ENCODE data around the gene DGKH. TPM values are rescaled to one million over a fixed set of nuclear protein-coding genes. Genes with fewer than 3 reads are reported as not detected.
A peak's percentile ranks its signal among the peaks of the same experiment; 100 is the strongest.

Gene DGKH, protein sequence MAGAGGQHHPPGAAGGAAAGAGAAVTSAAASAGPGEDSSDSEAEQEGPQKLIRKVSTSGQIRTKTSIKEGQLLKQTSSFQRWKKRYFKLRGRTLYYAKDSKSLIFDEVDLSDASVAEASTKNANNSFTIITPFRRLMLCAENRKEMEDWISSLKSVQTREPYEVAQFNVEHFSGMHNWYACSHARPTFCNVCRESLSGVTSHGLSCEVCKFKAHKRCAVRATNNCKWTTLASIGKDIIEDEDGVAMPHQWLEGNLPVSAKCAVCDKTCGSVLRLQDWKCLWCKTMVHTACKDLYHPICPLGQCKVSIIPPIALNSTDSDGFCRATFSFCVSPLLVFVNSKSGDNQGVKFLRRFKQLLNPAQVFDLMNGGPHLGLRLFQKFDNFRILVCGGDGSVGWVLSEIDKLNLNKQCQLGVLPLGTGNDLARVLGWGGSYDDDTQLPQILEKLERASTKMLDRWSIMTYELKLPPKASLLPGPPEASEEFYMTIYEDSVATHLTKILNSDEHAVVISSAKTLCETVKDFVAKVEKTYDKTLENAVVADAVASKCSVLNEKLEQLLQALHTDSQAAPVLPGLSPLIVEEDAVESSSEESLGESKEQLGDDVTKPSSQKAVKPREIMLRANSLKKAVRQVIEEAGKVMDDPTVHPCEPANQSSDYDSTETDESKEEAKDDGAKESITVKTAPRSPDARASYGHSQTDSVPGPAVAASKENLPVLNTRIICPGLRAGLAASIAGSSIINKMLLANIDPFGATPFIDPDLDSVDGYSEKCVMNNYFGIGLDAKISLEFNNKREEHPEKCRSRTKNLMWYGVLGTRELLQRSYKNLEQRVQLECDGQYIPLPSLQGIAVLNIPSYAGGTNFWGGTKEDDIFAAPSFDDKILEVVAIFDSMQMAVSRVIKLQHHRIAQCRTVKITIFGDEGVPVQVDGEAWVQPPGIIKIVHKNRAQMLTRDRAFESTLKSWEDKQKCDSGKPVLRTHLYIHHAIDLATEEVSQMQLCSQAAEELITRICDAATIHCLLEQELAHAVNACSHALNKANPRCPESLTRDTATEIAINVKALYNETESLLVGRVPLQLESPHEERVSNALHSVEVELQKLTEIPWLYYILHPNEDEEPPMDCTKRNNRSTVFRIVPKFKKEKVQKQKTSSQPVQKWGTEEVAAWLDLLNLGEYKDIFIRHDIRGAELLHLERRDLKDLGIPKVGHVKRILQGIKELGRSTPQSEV
- 1 to 10 TPM; 4.0 to 8.8 TPM for total RNA-seq
- long read RNA-seq, partial matches to known transcripts = 1 of 2 reads
- long read RNA-seq, other reads (novel, unspliced or antisense) = 1 of 2 reads

DNA sequence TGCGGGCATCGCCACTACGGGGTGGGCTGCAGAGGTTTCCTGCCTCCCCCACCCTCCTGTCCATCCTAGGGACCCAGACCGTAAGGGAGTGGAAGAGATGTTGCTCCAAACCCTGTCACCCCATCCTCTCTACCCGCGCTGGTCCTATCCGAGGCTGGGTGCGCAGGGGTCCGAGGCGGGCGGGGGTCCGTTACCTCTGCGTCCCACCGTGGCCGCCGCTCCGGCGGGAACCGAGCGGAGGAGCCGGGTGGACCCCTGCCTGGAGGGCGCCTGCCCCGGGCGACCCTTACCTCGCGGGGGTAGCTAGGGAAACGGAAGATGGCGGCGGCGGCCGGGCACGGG, at the start of gene DGKH:
TSS of gene DGKH (plus strand) at position 307 of the 342 bp plus-strand sequence. CDS start 126 bp downstream, outside the sequence.
- intact Hi-C loops (cut with DNase I) = loop anchor here in 1 of 2 donors (5.0 to 10.0 kb wide), 2 partner anchors 56 to 381 kb away; no protein-coding TSS in a partner anchor
- DNase-seq (no peak), ATAC-seq (peak; percentile 20 to 33)

DNA sequence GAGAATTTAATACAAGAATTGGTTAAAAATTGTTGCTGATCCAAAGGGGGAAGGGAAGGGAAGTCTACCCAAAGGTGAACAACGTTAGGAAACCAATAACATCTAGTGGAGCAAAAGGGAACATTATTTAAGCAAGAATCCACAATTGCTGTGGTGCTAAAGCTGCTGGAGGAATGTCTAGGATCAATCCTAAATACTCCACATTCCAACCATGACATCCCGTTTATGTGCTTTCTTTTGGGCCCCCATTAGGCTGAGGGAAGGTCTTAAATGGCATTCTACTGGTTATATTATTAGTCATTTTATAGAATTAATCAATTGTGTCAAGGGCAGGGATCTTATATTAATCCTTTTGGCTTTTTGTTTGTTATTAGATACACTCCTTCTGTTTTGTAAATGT, 47.6 kb upstream of the DGKH start:
- DNase-seq (no peak), ATAC-seq (no peak)
- intact Hi-C loops (cut with DNase I) = no loop called here

DNA sequence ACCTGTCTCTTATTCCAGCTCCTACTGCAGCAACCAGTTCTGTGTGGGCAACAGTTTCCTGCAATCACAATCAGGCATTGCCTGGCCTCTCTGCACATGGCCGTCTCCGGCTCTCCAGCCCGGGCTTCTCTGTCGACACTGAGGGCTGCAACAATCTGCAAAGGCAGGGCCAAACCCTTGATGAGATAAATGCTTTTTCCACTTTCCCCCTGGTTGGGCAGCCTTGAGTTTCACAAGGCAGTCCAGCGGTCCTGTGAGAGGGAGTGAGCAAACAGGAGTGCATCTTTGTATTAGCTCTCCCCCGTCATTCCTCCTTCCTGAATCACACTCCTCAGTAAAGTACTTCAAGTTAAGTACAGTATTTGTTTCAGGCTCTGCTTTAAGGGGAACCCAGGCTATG, 46.9 kb upstream of the DGKH start:
- intact Hi-C loops (cut with DNase I) = no loop called here
- ATAC-seq (peak; percentile 57 to 96), DNase-seq (peak; percentile 37)

DNA sequence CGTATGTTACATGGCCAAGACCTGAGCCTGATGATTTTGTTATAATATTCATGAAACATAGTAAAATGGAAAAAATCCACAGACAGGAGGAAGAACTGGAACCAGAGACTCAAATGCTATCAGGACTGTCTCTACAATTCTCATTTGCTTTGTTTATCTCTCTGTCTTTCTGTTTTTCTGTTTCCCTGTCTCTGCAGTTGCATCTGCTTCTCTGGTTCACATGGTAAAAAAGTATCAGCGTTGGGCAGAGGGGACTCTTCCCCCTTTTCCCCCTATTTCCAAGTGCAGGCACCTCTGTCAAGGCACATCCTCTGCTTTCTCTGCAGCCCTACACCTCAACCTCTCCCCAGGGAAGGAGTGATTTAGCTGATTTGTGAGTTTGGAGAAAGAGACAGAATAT, 46.4 kb upstream of the DGKH start:
- intact Hi-C loops (cut with DNase I) = no loop called here
- ATAC-seq (no peak), DNase-seq (no peak)

DNA sequence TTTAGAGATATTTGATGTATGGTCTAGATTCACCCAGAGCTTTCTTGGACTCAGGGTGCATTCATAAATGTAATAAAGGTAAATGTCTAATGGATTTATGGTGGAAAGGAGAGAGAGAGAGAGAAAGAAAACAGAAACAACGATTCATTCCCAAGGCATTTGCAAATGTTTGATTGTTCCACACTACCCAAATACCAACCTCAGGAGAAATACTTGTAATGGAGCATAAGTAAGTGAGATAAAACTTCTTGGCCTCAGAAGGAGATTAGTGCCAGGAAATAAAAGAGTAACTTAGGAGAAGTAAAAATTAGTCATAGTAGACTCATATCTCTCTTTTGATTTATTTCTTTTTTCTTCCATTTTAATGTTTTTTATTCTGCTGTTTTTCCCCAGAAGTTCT, 40.6 kb upstream of the DGKH start:
- intact Hi-C loops (cut with DNase I) = no loop called here
- peak; percentile 5 to 80 for ATAC-seq
- no peak for DNase-seq

DNA sequence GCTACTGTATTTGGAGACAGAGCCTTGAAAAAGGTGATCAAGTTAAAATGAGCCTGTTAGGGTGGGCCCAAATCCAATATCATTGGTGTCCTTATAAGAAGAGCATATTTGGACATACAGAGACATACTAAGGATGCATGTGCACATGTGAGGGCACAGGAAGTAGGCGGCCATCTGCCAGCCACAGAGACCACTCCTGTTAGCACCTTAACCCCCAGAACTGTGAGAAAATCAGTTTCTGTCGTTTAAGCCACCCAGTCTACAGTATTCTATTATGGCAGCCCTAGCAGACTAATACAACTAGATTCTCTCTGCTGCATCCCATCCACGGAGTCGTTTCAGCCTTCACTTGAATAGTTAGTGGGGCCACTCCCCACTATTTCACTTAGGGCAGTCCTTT, 39.4 kb upstream of the DGKH start:
- DNase-seq (no peak), ATAC-seq (no peak)
- intact Hi-C loops (cut with DNase I) = no loop called here

DNA sequence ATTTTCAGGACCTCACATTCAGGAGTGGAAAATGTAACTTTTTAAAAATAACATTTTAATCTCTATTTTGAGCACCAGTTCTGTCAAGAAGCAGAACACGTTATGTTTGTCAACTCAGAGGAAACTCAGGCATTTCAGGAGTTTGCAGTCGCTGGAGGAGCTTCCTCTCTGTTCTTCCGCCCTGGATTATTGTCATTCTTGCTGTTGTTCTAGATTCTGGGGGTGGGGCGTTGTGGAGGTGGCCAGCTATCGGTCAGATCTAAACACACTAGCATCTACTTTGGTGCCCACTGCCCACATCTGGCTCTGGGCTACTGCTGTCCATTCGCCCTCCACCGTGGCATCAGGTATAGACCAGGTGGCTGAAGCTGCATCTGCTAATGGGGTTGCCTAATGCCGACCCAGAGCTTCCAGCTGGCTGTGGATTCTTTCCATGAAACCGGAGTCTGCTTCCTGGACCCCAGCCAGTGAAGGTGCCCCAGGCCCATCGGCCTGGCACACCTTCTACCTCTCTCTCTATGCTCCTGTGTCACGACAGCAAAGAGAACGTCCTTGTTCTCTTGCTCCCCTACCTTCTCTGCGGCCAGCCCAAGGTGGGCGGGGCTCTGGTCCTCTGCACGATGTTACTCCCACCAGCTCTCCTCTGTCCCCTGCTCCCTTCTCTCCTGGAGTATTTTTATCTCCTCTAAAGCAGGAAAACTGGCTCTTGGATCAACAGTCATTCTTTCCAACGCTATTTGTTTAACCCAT, 36.7 kb upstream of the DGKH start:
- ATAC-seq (peak in 1 of 2 donors; percentile 64), DNase-seq (no peak)
- intact Hi-C loops (cut with DNase I) = no loop called here

DNA sequence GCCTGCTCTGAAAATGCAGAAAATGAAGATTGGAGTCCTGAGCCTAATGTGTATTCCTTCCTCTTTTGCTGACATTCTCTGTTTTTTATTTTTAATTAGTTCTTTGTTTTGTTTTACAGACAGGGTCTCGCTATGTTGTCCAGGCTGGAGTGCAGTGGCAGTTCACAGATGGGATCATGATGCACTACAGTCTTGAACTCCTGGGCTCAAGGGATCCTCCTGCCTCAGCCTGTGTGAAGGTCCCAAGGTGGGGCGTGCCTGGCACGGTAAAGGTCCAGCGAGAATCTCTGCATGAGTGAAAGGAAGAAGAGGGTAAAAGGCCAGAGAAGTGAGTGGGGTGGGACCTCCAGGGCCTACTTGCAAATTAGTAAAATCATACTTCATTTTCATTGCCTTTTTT, 34.3 kb upstream of the DGKH start:
- intact Hi-C loops (cut with DNase I) = no loop called here
- no peak for DNase-seq
- no peak for ATAC-seq

DNA sequence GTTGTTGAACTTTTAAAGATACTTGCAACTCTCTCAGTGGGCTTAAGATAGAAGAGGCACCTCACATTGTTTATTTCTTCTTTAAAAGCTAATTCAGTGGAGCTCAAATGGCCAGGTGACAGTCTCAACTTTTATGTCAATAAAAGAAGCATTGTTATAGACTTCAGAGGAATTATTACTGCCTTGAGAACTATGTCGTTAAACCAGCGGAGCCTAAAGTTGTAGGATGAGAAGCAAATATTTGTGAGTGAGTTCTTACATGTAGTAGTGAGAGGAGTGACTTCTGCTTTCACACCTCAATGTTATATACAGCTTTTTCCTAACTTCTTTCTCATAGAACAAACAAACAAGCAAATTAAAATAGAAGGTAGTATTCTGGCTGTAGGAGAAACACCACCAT, 31.2 kb upstream of the DGKH start:
- ATAC-seq = no peak
- DNase-seq = no peak
- intact Hi-C loops (cut with DNase I) = no loop called here

DNA sequence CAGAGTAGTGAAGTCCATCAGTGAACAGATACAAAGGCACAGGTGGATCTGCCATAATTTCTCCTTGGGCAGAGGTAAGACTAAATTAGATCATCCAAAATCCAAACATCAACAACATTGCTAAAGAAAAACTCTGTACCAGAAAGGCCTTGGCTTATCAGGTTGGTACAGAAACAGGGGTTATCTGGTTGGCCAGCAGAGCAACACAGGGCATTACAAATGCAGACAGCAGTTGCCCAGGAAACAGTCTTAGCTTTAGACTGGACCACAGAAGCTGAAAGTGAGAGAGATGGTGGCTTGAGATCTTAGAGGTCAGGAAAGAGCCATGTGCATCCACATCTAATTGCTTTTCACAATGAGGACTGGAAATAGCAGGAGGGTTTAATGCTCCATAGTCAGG, 26.6 kb upstream of the DGKH start:
- ATAC-seq (no peak), DNase-seq (no peak)
- intact Hi-C loops (cut with DNase I) = no loop called here

DNA sequence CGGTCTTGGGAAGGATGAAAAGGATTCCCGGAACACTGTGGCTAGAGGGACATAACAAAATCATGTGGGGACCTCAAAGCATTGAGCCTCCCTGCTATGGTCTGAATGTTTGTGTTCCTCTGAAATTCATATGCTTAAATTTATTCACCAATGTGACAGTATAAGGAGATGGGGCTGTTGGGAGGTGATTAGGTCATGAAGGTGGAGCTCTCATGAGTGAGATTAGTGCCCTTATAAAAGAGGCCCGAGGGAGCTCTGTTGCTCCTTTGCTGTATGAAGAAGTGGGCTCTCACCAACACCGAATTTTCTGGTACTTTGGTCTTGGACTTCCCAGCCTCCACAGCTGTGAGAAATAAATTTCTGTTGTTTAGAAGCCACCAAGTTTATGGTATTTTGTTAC, 26.1 kb upstream of the DGKH start:
- intact Hi-C loops (cut with DNase I) = no loop called here
- no peak for ATAC-seq
- no peak for DNase-seq

DNA sequence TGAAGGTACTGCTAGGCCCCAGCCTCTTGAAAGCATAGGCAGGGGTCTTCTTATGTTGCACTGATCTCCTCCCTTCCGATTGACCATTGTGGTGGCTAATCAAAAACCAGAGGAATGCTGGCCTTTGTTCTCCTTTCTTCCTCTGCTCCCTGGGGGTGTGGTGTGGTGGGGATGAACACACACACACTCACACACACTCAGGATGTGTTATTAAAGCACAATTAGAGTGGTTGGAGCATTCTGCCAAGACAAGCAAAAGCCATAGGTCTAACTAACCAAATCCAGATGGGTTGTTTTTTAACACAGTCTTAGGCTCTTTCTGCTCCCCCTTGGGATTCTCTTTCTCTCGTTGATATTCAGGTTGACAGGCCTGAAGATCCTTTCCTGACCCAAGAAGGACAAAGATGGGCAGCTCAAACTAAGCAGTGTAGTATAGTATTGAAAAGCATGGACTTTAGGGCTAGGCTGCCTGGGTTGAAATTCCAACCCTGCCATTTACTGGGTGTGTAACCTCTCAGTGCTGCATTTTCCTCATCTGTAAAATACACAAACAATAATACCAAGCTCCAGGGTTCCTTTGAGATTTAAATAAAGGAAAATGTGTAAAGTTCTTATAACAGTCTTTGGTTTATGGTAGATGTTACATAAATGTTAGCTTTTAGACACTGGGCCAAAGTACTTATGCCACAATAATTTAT, 25.5 kb upstream of the DGKH start:
- intact Hi-C loops (cut with DNase I) = no loop called here
- no peak for DNase-seq
- ATAC-seq = no peak

DNA sequence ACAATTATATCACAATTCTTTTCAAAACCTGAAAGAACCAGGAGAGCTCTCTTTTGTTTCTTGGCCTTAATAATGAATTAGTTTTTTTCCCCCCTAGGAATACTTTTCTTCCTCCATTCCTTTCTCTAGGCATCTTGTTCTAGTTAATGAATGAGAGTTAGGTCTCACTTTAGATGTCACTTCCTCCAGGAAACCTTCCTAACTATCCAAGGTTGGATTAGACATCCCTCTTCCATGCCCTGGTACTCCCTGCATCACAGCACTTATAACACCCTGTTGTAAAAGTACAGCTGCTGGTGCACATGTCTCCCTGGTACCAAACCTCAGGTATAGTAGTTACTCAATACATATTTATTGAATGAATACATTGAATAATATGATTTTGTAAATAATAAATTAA, 21.2 kb upstream of the DGKH start:
- intact Hi-C loops (cut with DNase I) = no loop called here
- no peak for DNase-seq
- ATAC-seq = no peak

DNA sequence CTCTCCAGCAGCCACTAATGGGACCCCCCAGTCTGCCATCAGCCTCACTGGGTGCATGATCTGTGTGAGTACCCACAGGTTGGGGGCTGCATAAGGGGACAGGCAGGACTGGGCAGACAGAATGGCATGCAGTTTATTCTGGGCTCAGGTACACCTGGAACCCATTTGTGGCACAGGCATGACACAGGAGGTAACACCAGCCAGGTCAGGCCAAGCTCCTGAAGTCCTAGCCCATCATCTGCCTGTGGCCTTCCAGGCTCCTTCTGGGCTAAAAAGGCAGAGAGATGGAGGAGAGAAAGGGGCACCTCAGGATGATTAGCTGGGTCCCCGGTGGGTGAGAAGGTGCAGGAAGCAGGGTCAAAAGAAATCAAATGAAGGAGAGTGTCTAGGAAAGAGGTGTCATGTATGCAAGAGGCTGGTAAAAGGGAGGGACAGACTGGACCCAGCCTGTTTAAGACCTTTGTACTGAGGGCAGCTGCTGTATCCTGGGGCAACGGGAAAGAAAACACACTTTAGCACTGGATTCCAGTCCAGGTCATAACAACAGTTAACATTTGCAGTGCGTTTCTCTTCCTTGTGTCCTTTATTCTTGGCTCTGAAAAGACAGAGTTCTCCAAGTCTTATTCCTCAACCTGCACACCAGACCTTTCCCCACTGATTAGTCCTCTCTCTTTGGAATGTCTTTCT, 20.2 kb upstream of the DGKH start:
- ATAC-seq (no peak), DNase-seq (no peak)
- intact Hi-C loops (cut with DNase I) = no loop called here

DNA sequence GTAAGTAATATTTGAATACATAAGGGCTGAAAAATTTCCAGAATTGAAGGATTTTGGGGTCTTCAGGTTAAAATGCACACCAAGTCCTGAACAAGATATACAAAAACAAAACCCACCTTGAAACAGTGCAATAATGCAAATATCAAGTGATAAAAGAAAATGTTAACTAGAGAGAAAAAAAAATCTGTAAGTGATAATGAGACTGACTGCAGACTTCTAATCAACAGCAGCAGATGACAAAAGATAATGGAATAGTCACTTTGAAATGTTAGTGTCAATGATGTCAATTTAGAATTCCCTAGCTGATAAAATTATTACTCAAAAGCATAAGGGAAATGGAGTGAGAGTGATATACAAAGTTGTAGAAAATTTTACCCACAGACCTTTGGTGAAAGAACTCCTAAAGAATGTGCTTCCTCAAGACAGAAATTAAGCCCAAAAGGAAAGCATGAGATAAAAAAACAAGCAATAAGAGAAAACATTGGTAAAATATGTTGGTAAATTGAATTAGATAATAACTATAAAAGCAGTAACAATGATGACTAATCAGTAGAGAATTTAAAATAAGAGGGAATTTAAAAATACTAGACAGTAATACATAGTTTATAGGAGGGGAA, 12.4 kb upstream of the DGKH start:
- DNase-seq = no peak
- intact Hi-C loops (cut with DNase I) = loop anchor here (5.0 to 10.0 kb wide), 2 partner anchors 39 to 61 kb away; no protein-coding TSS in a partner anchor
- no peak for ATAC-seq

DNA sequence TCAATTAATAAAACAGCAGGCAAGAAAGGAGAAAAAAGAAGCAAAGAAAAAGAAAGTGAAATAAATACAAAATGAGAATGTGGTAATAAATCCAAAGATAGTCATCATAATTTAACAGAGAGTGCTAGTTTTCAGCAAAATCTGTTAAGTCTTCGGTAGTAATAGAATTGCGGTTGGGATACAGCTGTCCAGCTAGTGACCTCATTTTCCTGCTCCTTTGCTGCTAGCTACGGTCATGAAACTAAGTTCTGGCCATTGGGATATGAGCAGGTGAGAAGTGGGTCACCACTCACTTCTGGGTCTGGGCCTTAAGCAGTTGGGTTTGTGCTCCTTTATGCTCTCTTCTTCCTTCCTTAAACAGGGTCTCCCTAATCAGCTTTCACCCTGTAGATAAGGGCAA, 11.7 kb upstream of the DGKH start:
- no peak for DNase-seq
- intact Hi-C loops (cut with DNase I) = loop anchor here (5.0 to 10.0 kb wide), 2 partner anchors 39 to 62 kb away; no protein-coding TSS in a partner anchor

More for the DNA sequence above, 11.7 kb upstream of the DGKH start:
- ATAC-seq = no peak
